ENCODE data around the gene EEF2. TPM values are rescaled to one million over a fixed set of nuclear protein-coding genes. Genes with fewer than 3 reads are reported as not detected.

The EEF2 gene
- total and polyA plus RNA-seq, 11 donors: 846 to 2,686 (median 2,118) TPM

- Histone ChIP-seq H3K36me3 (peaks cover 16 to 81% (median 76%) of the 10 kb centered on the region in 9 donors), H3K9me3 (no peaks in the 10 kb centered on the region), H3K27ac (peak overlapping the region in 1 of 12 donors; percentile 38), H3K27me3 (no peaks in the 10 kb centered on the region), H3K4me3 (no peak overlapping the region), H3K4me1 (peaks cover 0 to 22% (median 2%) of the 10 kb centered on the region in 12 donors)
- TF ChIP-seq POLR2A (IDR thresholded peaks at IDR 0.05) (no peak), CTCF (IDR thresholded peaks at IDR 0.05) (peak in 1 of 12 donors; percentile 2)
- 90 to 94% (median 91%) methylated on average over 48 to 59 of the region's 59 CpGs for WGBS, 4 donors
- peak; percentile 1 to 16 (median 6) for ATAC-seq
- peak in 2 of 5 donors; percentile 14 to 22 for DNase-seq
- intact Hi-C loops (cut with DNase I): no loop called here
These were observed 7.8 kb downstream of the EEF2 start for GRCh38 chr19:3977242-3978143.

- no peak for TF ChIP-seq CTCF (IDR thresholded peaks at IDR 0.05)
- TF ChIP-seq POLR2A (IDR thresholded peaks at IDR 0.05): no peak
- Histone ChIP-seq H3K36me3 (peaks cover 16 to 74% (median 67%) of the 10 kb centered on the region in 9 donors), H3K27ac (peak overlapping the region in 1 of 12 donors; percentile 38), H3K4me1 (peaks cover 0 to 14% (median under 1%) of the 10 kb centered on the region in 12 donors), H3K27me3 (no peaks in the 10 kb centered on the region), H3K4me3 (no peak overlapping the region), H3K9me3 (no peaks in the 10 kb centered on the region)
- intact Hi-C loops (cut with DNase I): no loop called here
- peak in 3 of 5 donors; percentile 8 to 91 (median 23) for DNase-seq
- ATAC-seq: peak in 2 of 4 donors; percentile 10 to 71
- WGBS, 4 donors: 84 to 90% (median 87%) methylated on average over 16 to 29 of the region's 29 CpGs
These were observed 8.6 kb downstream of the EEF2 start for GRCh38 chr19:3976495-3977241.

- Histone ChIP-seq H3K27ac (no peak overlapping the region), H3K4me1 (peaks cover 0 to 11% (median 4%) of the 10 kb centered on the region in 12 donors), H3K36me3 (peaks cover 13 to 64% (median 57%) of the 10 kb centered on the region in 9 donors), H3K9me3 (no peaks in the 10 kb centered on the region), H3K4me3 (no peak overlapping the region), H3K27me3 (no peaks in the 10 kb centered on the region)
- DNase-seq (peak in 1 of 5 donors; percentile 22), ATAC-seq (no peak)
- TF ChIP-seq CTCF (IDR thresholded peaks at IDR 0.05) (no peak), POLR2A (IDR thresholded peaks at IDR 0.05) (no peak)
- whole genome bisulfite sequencing, 4 donors: 82 to 84% (median 84%) methylated on average over 14 of the region's 14 CpGs
- intact Hi-C loops (cut with DNase I): no loop called here
These were observed 9.6 kb downstream of the EEF2 start for GRCh38 chr19:3975637-3976087.

- intact Hi-C loops (cut with DNase I): no loop called here
- Histone ChIP-seq H3K4me3 (no peak overlapping the region), H3K27me3 (no peaks in the 10 kb centered on the region), H3K9me3 (no peaks in the 10 kb centered on the region), H3K27ac (no peak overlapping the region), H3K4me1 (peaks cover 0 to 9% (median 4%) of the 10 kb centered on the region in 12 donors), H3K36me3 (peaks cover 13 to 59% (median 52%) of the 10 kb centered on the region in 9 donors)
- ATAC-seq (no peak), DNase-seq (peak in 1 of 5 donors; percentile 23)
- TF ChIP-seq CTCF (IDR thresholded peaks at IDR 0.05) (no peak), POLR2A (IDR thresholded peaks at IDR 0.05) (no peak)
- 80 to 88% (median 84%) methylated on average over 8 of the region's 8 CpGs for WGBS, 4 donors
These were observed 10.1 kb downstream of the EEF2 start for GRCh38 chr19:3975144-3975543.
